GM23338 (cell line): ENCODE results near the gene PLEKHA7. TPM values are rescaled to one million over a fixed set of nuclear protein-coding genes. Genes with fewer than 3 reads are reported as not detected.

Source experiments
- ATAC-seq: fragments of 200-7000 bp; cut with Tn5 transposase; 3 replicates; pipeline ENCODE4 v1.9.1; 2020
- DNase-seq: peaks from one replicate; pipeline ENCODE4 v3.0.0-alpha.2; 2015; ENCODE audit warnings: low spot score
- H2AFZ ChIP-seq: fragments of 200-600 bp; sonication (generic); 2 replicates; pipeline ENCODE4 v1.8.0; 2016; ENCODE audit warnings: antibody characterized with exemption, mild to moderate bottlenecking, moderate library complexity
- H3F3A ChIP-seq: fragments of 200-600 bp; sonication (generic); replicated peaks from 2 replicates; pipeline ENCODE4 v1.8.0; 2017; ENCODE audit warnings: antibody characterized with exemption, mixed run types, low read depth
- H3K27ac ChIP-seq: fragments of 200-600 bp; sonication (generic); 2 replicates; pipeline ENCODE4 v1.6.1; 2016; ENCODE audit warnings: low read depth
- H3K27me3 ChIP-seq: fragments of 200-600 bp; sonication (generic); 2 replicates; pipeline ENCODE4 v1.8.0; 2016; ENCODE audit warnings: mild to moderate bottlenecking, mixed run types, moderate library complexity; ENCODE audit not compliant: insufficient read depth
- H3K36me3 ChIP-seq: fragments of 200-600 bp; sonication (generic); 2 replicates; pipeline ENCODE4 v1.8.0; 2016; ENCODE audit warnings: mild to moderate bottlenecking; ENCODE audit not compliant: insufficient read depth
- H3K4me1 ChIP-seq: fragments of 200-600 bp; sonication (generic); 2 replicates; pipeline ENCODE4 v1.8.0; 2016; ENCODE audit warnings: mild to moderate bottlenecking, moderate library complexity; ENCODE audit not compliant: insufficient read depth
- H3K4me2 ChIP-seq: fragments of 200-600 bp; sonication (generic); 2 replicates; pipeline ENCODE4 v1.7.1; 2017; ENCODE audit warnings: mixed run types
- H3K4me3 ChIP-seq: fragments of 200-600 bp; sonication (generic); 2 replicates; pipeline ENCODE4 v1.6.1; 2016; ENCODE audit warnings: mixed run types
- H3K79me2 ChIP-seq: fragments of 200-600 bp; sonication (generic); replicated peaks from 2 replicates; pipeline ENCODE4 v1.8.0; 2017; ENCODE audit warnings: mild to moderate bottlenecking; ENCODE audit not compliant: insufficient read depth
- H3K9me2 ChIP-seq: fragments of 200-600 bp; sonication (generic); 2 replicates; pipeline ENCODE4 v1.8.0; 2017; ENCODE audit not compliant: insufficient read depth
- H4K20me1 ChIP-seq: fragments of 200-600 bp; sonication (generic); replicated peaks from 2 replicates; pipeline ENCODE4 v1.8.0; 2017; ENCODE audit warnings: mild to moderate bottlenecking; ENCODE audit not compliant: insufficient read depth
- H3K27ac Mint-ChIP-seq: 2 replicates; pipeline ENCODE4 v1.8.0; 2020; ENCODE audit warnings: inconsistent platforms, mild to moderate bottlenecking, moderate library complexity, mixed read lengths
- H3K27me3 Mint-ChIP-seq: 3 replicates; pipeline ENCODE4 v1.8.0; 2022; ENCODE audit warnings: low read depth, mild to moderate bottlenecking, moderate library complexity, mixed read lengths, inconsistent platforms; ENCODE audit not compliant: insufficient read depth, poor library complexity
- H3K36me3 Mint-ChIP-seq: 3 replicates; pipeline ENCODE4 v1.8.0; 2021; ENCODE audit warnings: low read depth, mild to moderate bottlenecking, inconsistent platforms, moderate library complexity, mixed read lengths
- H3K4me1 Mint-ChIP-seq: 3 replicates; pipeline ENCODE4 v1.8.0; 2020; ENCODE audit warnings: mild to moderate bottlenecking, inconsistent platforms, mixed read lengths
- H3K4me3 Mint-ChIP-seq: 3 replicates; pipeline ENCODE4 v1.8.0; 2021; ENCODE audit warnings: moderate library complexity, mild to moderate bottlenecking, inconsistent platforms, mixed read lengths
- H3K9me3 Mint-ChIP-seq: 3 replicates; pipeline ENCODE4 v1.8.0; 2020; ENCODE audit warnings: moderate library complexity, mild to moderate bottlenecking, inconsistent platforms, mixed read lengths
- CREB1 ChIP-seq: fragments of 250-450 bp; sonication (Bioruptor Pico); IDR thresholded peaks from 2 replicates; pipeline ENCODE4 v1.5.0; 2020; ENCODE audit warnings: low read depth, mild to moderate bottlenecking, moderate library complexity
- CTCF ChIP-seq, 2 experiments: fragments of 200-600 bp in 1 of 2; sonication (generic) in 1 of 2; conservative IDR thresholded peaks; 2 replicates each; pipeline versions ENCODE4 v1.5.1 to v1.6.1; 2016 to 2017; ENCODE audit warnings: antibody characterized with exemption in 2 of 2, low read depth in 2 of 2, mild to moderate bottlenecking in 2 of 2, moderate library complexity in 1 of 2
- ETS1 ChIP-seq: IDR thresholded peaks from 2 replicates; pipeline ENCODE4 v1.6.1; 2016; ENCODE audit warnings: antibody characterized with exemption
- EZH2 ChIP-seq: fragments of 200-600 bp; sonication (generic); IDR thresholded peaks from one replicate; pipeline ENCODE4 v1.8.0; 2017; ENCODE audit warnings: antibody characterized with exemption, mild to moderate bottlenecking, low read depth; ENCODE audit not compliant: unreplicated experiment
- EZH2phosphoT487 ChIP-seq: fragments of 200-600 bp; sonication (generic); IDR thresholded peaks from one replicate; pipeline ENCODE4 v1.8.1; 2018; ENCODE audit warnings: antibody characterized with exemption; ENCODE audit not compliant: unreplicated experiment
- JUNB ChIP-seq: IDR thresholded peaks from one replicate; pipeline ENCODE4 v1.6.1; 2016; ENCODE audit warnings: antibody characterized with exemption; ENCODE audit not compliant: unreplicated experiment
- NANOG ChIP-seq: IDR thresholded peaks from 2 replicates; pipeline ENCODE4 v1.6.1; 2016; ENCODE audit warnings: antibody characterized with exemption, borderline replicate concordance
- POLR2AphosphoS5 ChIP-seq: IDR thresholded peaks from 2 replicates; pipeline ENCODE4 v1.6.1; 2016; ENCODE audit warnings: antibody characterized with exemption, low read depth
- REST ChIP-seq: IDR thresholded peaks from one replicate; pipeline ENCODE4 v1.6.1; 2018; ENCODE audit warnings: antibody characterized with exemption; ENCODE audit not compliant: unreplicated experiment
- STAT1 ChIP-seq: IDR thresholded peaks from one replicate; pipeline ENCODE4 v1.6.1; 2016; ENCODE audit warnings: antibody characterized with exemption; ENCODE audit not compliant: unreplicated experiment
- ZNF114 ChIP-seq: fragments of 250-450 bp; sonication (Bioruptor Pico); IDR thresholded peaks from 2 replicates; pipeline ENCODE4 v1.5.0; 2020; ENCODE audit warnings: mild to moderate bottlenecking, moderate library complexity
- ZNF331 ChIP-seq: fragments of 250-450 bp; sonication (Bioruptor Pico); IDR thresholded peaks from 2 replicates; pipeline ENCODE4 v1.5.0; 2020; ENCODE audit warnings: low read depth, mild to moderate bottlenecking, moderate library complexity
- ZNF462 ChIP-seq: fragments of 250-450 bp; sonication (Bioruptor Pico); IDR thresholded peaks from 2 replicates; pipeline ENCODE4 v1.5.0; 2020; ENCODE audit warnings: mild to moderate bottlenecking, moderate library complexity
- polyA plus RNA-seq: library from polyadenylated mRNA; unstranded; fragments of >200 nt; fragmentation: Nextera tagmentation; extraction: Ambion mirVana; gene quantifications from 2 replicates; pipeline ENCODE4 v1.2.1, GENCODE V29; 2016
- total RNA-seq: library from RNA; depleted of rRNA; stranded (reverse); fragments of >200 nt; shearing (Covaris generic); gene quantifications from 2 replicates; pipeline ENCODE4 v1.2.3, GENCODE V29; 2014

Gene PLEKHA7
- total and polyA plus RNA-seq, 2 experiments from 2014 or later, result 9.7 to 15.8 TPM

GRCh38 chr11:16758382-16759024 is 255.7 kb downstream of the PLEKHA7 start:
- H3K4me1 ChIP-seq, result no peaks in the 10 kb centered on the region
- ATAC-seq (no peak; the same call in 2 of the 3 replicates), DNase-seq (no peak)
- H2AFZ ChIP-seq, result no peak overlapping the region
- no peak overlapping the region for H3K4me3 ChIP-seq
- no peak for TF ChIP-seq CTCF (conservative IDR thresholded peaks at IDR 0.05; ENCODE audit: low read depth in 2 of 2)
- no peak for TF ChIP-seq CREB1 (CRISPR knock-in tag)
- TF ChIP-seq ETS1, result no peak
- no peak for TF ChIP-seq EZH2phosphoT487
- TF ChIP-seq ZNF331 (CRISPR knock-in tag), result no peak
- no peak for TF ChIP-seq REST
- TF ChIP-seq JUNB, result no peak
- TF ChIP-seq POLR2AphosphoS5, result no peak
- no peak for TF ChIP-seq NANOG
- TF ChIP-seq ZNF114 (CRISPR knock-in tag), result no peak
- TF ChIP-seq EZH2, result no peak
- no peak for TF ChIP-seq ZNF462
- TF ChIP-seq STAT1, result no peak
- Mint-ChIP-seq H3K4me1 (no peaks in the 10 kb centered on the region), H3K36me3 (peaks cover 45% of the 10 kb centered on the region), H3K27me3 (peaks cover 3% of the 10 kb centered on the region), H3K9me3 (no peaks in the 10 kb centered on the region), H3K27ac (no peak overlapping the region), H3K4me3 (no peak overlapping the region)
- peaks cover 20% of the 10 kb centered on the region for H3K36me3 ChIP-seq
- no peak overlapping the region for H3K27ac ChIP-seq
- no peaks in the 10 kb centered on the region for H3K9me2 ChIP-seq
- H4K20me1 ChIP-seq, result no peaks in the 10 kb centered on the region; the same call in 1 of the 2 replicates
- H3K79me2 ChIP-seq, result no peaks in the 10 kb centered on the region
- no peaks in the 10 kb centered on the region for H3K27me3 ChIP-seq
- H3K4me2 ChIP-seq, result no peak overlapping the region
- no peaks in the 10 kb centered on the region for H3F3A ChIP-seq
